Muscle of leg (tissue), 11 donors: ENCODE measurements around the gene PRKAG2. TPM values are rescaled to one million over a fixed set of nuclear protein-coding genes. Genes with fewer than 3 reads are reported as not detected.

Experiments used
- DNase-seq: peaks from one replicate; pipeline ENCODE4 v3.0.0; 2013
- H3K27ac ChIP-seq: one replicate; pipeline ENCODE4 v1.5.1; 2013; ENCODE audit warnings: mild to moderate bottlenecking, low read length, control low read depth
- H3K27me3 ChIP-seq: one replicate; pipeline ENCODE4 v1.6.1; 2013; ENCODE audit warnings: low read length; ENCODE audit not compliant: control insufficient read depth, insufficient read depth
- H3K36me3 ChIP-seq: one replicate; pipeline ENCODE4 v1.6.1; 2013; ENCODE audit warnings: low read length; ENCODE audit not compliant: control insufficient read depth, insufficient read depth
- H3K4me1 ChIP-seq: one replicate; pipeline ENCODE4 v1.6.1; 2013; ENCODE audit warnings: low read length; ENCODE audit not compliant: control insufficient read depth, insufficient read depth
- H3K4me3 ChIP-seq: one replicate; pipeline ENCODE4 v1.5.1; 2013; ENCODE audit warnings: low read length, control low read depth
- H3K9me3 ChIP-seq: replicated peaks from 2 replicates; pipeline ENCODE4 v1.6.1; 2013; ENCODE audit warnings: low read depth, low read length; ENCODE audit not compliant: control insufficient read depth
- WGBS: methylation state at CpG from one replicate; pipeline ENCODE4 v1.1.5; 2013; ENCODE audit warnings: missing lambda C conversion rate; ENCODE audit not compliant: insufficient coverage; 5-methylcytosine and 5-hydroxymethylcytosine counted together
- polyA plus RNA-seq, 8 donors: library from polyadenylated mRNA; unstranded; fragments of 120-200 nt; gene quantifications; one replicate each; pipeline versions ENCODE4 v1.2.1 to v1.2.3, GENCODE V29; 2013; ENCODE audit warnings: inconsistent platforms in 1 of 8, low replicate concordance in 1 of 8; ENCODE audit not compliant: insufficient read length in 8 of 8, insufficient read depth in 1 of 8
- total RNA-seq: library from RNA; stranded (reverse); fragments of 120-200 nt; gene quantifications from one replicate; pipeline ENCODE4 v1.2.4, GENCODE V29; 2013

PRKAG2 gene
- total and polyA plus RNA-seq, 9 donors, result 3.9 to 16.4 (median 11.2) TPM

- no peak overlapping the region for H3K4me3 ChIP-seq
- H3K36me3 ChIP-seq, result no peaks in the 10 kb centered on the region
- H3K9me3 ChIP-seq, result no peaks in the 10 kb centered on the region
- peaks cover 38% of the 10 kb centered on the region for H3K4me1 ChIP-seq
- peaks cover 7% of the 10 kb centered on the region for H3K27me3 ChIP-seq
- H3K27ac ChIP-seq, result no peak overlapping the region
- WGBS, result 87% methylated on average over 13 of the region's 19 CpGs
- DNase-seq, result no peak
These were observed 56.3 kb downstream of the PRKAG2 start for GRCh38 chr7:151820491-151821105.

GRCh38 chr7:151819866-151820265 lies 57.0 kb downstream of the PRKAG2 start:
- no peak for DNase-seq
- Histone ChIP-seq H3K36me3 (no peaks in the 10 kb centered on the region), H3K4me1 (peaks cover 34% of the 10 kb centered on the region), H3K4me3 (no peak overlapping the region), H3K9me3 (no peaks in the 10 kb centered on the region), H3K27ac (no peak overlapping the region), H3K27me3 (peaks cover 7% of the 10 kb centered on the region)
- WGBS, result 38% methylated on average over 8 of the region's 8 CpGs

- H3K27ac ChIP-seq, result no peak overlapping the region
- peaks cover 33% of the 10 kb centered on the region for H3K4me1 ChIP-seq
- no peaks in the 10 kb centered on the region for H3K9me3 ChIP-seq
- H3K27me3 ChIP-seq, result peaks cover 12% of the 10 kb centered on the region
- no peak for DNase-seq
- 61% methylated on average over 15 of the region's 18 CpGs for WGBS
- no peak overlapping the region for H3K4me3 ChIP-seq
- no peaks in the 10 kb centered on the region for H3K36me3 ChIP-seq
These were observed 58.0 kb downstream of the PRKAG2 start for GRCh38 chr7:151818674-151819519.

- 93% methylated on average over 7 of the region's 8 CpGs for WGBS
- Histone ChIP-seq H3K9me3 (no peaks in the 10 kb centered on the region), H3K4me3 (no peak overlapping the region), H3K27me3 (peaks cover 16% of the 10 kb centered on the region), H3K36me3 (no peaks in the 10 kb centered on the region), H3K27ac (no peak overlapping the region), H3K4me1 (peaks cover 28% of the 10 kb centered on the region)
- no peak for DNase-seq
These were observed 58.8 kb downstream of the PRKAG2 start for GRCh38 chr7:151817981-151818673.

GRCh38 chr7:151817315-151817690 lies 59.6 kb downstream of the PRKAG2 start:
- WGBS, result 89% methylated on average over 4 of the region's 4 CpGs
- H3K4me3 ChIP-seq, result no peak overlapping the region
- no peak for DNase-seq

GRCh38 chr7:151816562-151817314 lies 60.2 kb downstream of the PRKAG2 start:
- H3K27me3 ChIP-seq, result peaks cover 16% of the 10 kb centered on the region
- H3K9me3 ChIP-seq, result no peaks in the 10 kb centered on the region
- no peak for DNase-seq
- WGBS, result 80% methylated on average over 13 of the region's 20 CpGs
- H3K4me1 ChIP-seq, result peaks cover 22% of the 10 kb centered on the region
- no peaks in the 10 kb centered on the region for H3K36me3 ChIP-seq
- H3K27ac ChIP-seq, result no peak overlapping the region
- no peak overlapping the region for H3K4me3 ChIP-seq

More at GRCh38 chr7:151817315-151817690, 59.6 kb downstream of the PRKAG2 start:
- Histone ChIP-seq H3K27ac (no peak overlapping the region), H3K9me3 (no peaks in the 10 kb centered on the region), H3K27me3 (peaks cover 16% of the 10 kb centered on the region), H3K36me3 (no peaks in the 10 kb centered on the region), H3K4me1 (peaks cover 25% of the 10 kb centered on the region)

- Histone ChIP-seq H3K36me3 (no peaks in the 10 kb centered on the region), H3K4me1 (peaks cover 22% of the 10 kb centered on the region), H3K27me3 (peaks cover 16% of the 10 kb centered on the region), H3K9me3 (no peaks in the 10 kb centered on the region), H3K4me3 (no peak overlapping the region), H3K27ac (no peak overlapping the region)
- WGBS, result 45% methylated on average over 2 of the region's 5 CpGs
- DNase-seq, result no peak
These were observed 61.5 kb downstream of the PRKAG2 start for GRCh38 chr7:151815419-151815818.

GRCh38 chr7:151814400-151815009 lies 62.4 kb downstream of the PRKAG2 start:
- H3K27ac ChIP-seq, result no peak overlapping the region
- peaks cover 16% of the 10 kb centered on the region for H3K27me3 ChIP-seq
- H3K4me1 ChIP-seq, result peaks cover 27% of the 10 kb centered on the region
- H3K4me3 ChIP-seq, result no peak overlapping the region
- no peaks in the 10 kb centered on the region for H3K36me3 ChIP-seq
- peak; percentile 29 for DNase-seq
- 30% methylated on average over 13 of the region's 18 CpGs for WGBS
- no peaks in the 10 kb centered on the region for H3K9me3 ChIP-seq

- no peaks in the 10 kb centered on the region for H3K36me3 ChIP-seq
- H3K4me1 ChIP-seq, result peaks cover 30% of the 10 kb centered on the region
- no peak overlapping the region for H3K4me3 ChIP-seq
- 58% methylated on average over 3 of the region's 5 CpGs for WGBS
- H3K27ac ChIP-seq, result no peak overlapping the region
- no peak for DNase-seq
- H3K9me3 ChIP-seq, result no peaks in the 10 kb centered on the region
- H3K27me3 ChIP-seq, result peaks cover 16% of the 10 kb centered on the region
These were observed 62.9 kb downstream of the PRKAG2 start for GRCh38 chr7:151813997-151814396.
